ENCODE measurements around the gene ZNF664.

DNA sequence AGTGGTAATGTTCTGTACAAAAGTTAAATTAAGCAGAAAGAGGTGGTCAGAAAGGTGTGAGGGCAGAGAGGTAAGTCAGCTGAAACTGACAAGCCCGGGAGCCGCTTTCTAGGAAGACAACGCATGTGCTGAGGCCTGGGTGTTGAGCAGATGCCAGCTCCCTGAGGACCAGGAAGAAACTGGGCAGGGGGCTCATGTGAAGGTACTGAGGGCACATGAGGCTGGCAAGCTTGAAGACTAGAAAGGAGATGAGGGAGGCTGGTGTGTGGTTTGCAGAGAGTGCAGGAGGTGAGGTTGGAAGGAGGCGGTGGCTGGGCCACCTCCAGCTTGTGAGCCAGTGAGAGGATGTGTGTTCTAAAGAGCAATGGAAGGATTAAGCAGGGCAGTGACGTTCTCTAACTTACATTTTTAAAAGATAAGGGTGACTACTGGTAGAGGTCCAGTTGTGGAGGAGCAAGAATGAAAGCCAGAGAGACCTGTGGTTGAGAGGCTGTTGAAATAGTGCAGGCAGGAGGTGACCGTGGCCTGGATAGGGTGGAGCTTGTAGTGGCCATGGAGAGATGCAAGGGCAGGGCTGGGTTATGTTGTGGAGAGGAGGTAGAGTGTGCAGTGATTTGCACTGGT is 29.1 kb downstream of the ZNF664 start:
- TF ChIP-seq CTCF (IDR thresholded peaks at IDR 0.05; ENCODE audit: borderline replicate concordance, extremely low read depth, low read length, poor library complexity, severe bottlenecking): no peak
- TF ChIP-seq EZH2 (IDR thresholded peaks at IDR 0.05; ENCODE audit: borderline replicate concordance, low read depth, low read length, severe bottlenecking): no peak

Data from DND-41 (cell line).